B cell (primary cell): ENCODE measurements around the gene KRTAP29-1. TPM values are rescaled to one million over a fixed set of nuclear protein-coding genes. Genes with fewer than 3 reads are reported as not detected.

Source experiments
- ATAC-seq: fragments of 200-7000 bp; cut with Tn5 transposase; one replicate; pipeline ENCODE4 v1.10.0; 2021; ENCODE audit warnings: low read depth, mild to moderate bottlenecking, moderate number of reproducible peaks, moderate library complexity
- CTCF ChIA-PET: fragments of 350-600 bp; sonication (Branson Sonifier 250); formaldehyde crosslinking; loops from one replicate; lab custom pipeline; 2021; ENCODE audit warnings: antibody characterized with exemption, inconsistent platforms; lab: Charles Lee
- POLR2A ChIA-PET: fragments of 350-600 bp; sonication (Branson Sonifier 250); formaldehyde crosslinking; loops from one replicate; lab custom pipeline; 2021; ENCODE audit warnings: antibody characterized with exemption; lab: Charles Lee
- DNase-seq: peaks from one replicate; pipeline ENCODE4 v3.0.0; 2013
- H2AFZ ChIP-seq: 2 replicates; pipeline ENCODE4 v1.6.1; 2012; ENCODE audit warnings: mild to moderate bottlenecking, low read depth, low read length; ENCODE audit not compliant: insufficient read depth, poor library complexity, severe bottlenecking
- H3K27ac ChIP-seq, 2 donors: 1 replicate in 1 of 2; 2 replicates in 1 of 2; pipeline ENCODE4 v1.5.1; 2012 to 2013; ENCODE audit warnings: low read length in 2 of 2, mild to moderate bottlenecking in 2 of 2, moderate library complexity in 1 of 2
- H3K27me3 ChIP-seq, 4 experiments: fragments of 200-600 bp in 1 of 4; sonication (generic) in 1 of 4; replicated peaks in 1 of 4; 1 replicate in 2 of 4; 2 replicates in 2 of 4; pipeline versions ENCODE4 v1.6.1 to v1.7.0; 2013 to 2016; ENCODE audit warnings: low read length in 3 of 4, mild to moderate bottlenecking in 2 of 4, mixed read lengths in 1 of 4, moderate library complexity in 1 of 4; ENCODE audit not compliant: insufficient read depth in 4 of 4, control insufficient read depth in 3 of 4; ENCODE audit errors: control extremely low read depth in 1 of 4
- H3K36me3 ChIP-seq, 2 experiments: replicated peaks in 1 of 2; 1 replicate in 1 of 2; 2 replicates in 1 of 2; pipeline versions ENCODE4 v1.6.1 to v1.7.1; 2013; ENCODE audit warnings: low read length in 1 of 2; ENCODE audit not compliant: insufficient read depth in 2 of 2, control insufficient read depth in 1 of 2; ENCODE audit errors: control extremely low read depth in 1 of 2, extremely low read depth in 1 of 2
- H3K4me1 ChIP-seq, 2 donors: fragments of 200-600 bp in 1 of 2; sonication (generic) in 1 of 2; 1 replicate in 1 of 2; 2 replicates in 1 of 2; pipeline versions ENCODE4 v1.5.1 to v1.6.1; 2013 to 2017; ENCODE audit warnings: low read length in 2 of 2; ENCODE audit not compliant: control insufficient read depth in 2 of 2, insufficient read depth in 2 of 2
- H3K4me2 ChIP-seq: replicated peaks from 2 replicates; pipeline ENCODE3; 2012; ENCODE audit warnings: mild to moderate bottlenecking, low read depth, low read length; ENCODE audit not compliant: poor library complexity, severe bottlenecking
- H3K4me3 ChIP-seq, 5 experiments: fragments of 200-600 bp in 1 of 5; sonication (generic) in 1 of 5; 1 replicate in 3 of 5; 2 replicates in 2 of 5; pipeline versions ENCODE4 v1.5.1 to v1.7.0; 2011 to 2016; ENCODE audit warnings: low read length in 4 of 5, mild to moderate bottlenecking in 4 of 5, low read depth in 2 of 5, control low read depth in 1 of 5, moderate library complexity in 1 of 5; ENCODE audit not compliant: insufficient read depth in 1 of 5; ENCODE audit errors: control extremely low read depth in 1 of 5, extremely low read depth in 1 of 5
- H3K79me2 ChIP-seq: fragments of 200-600 bp; sonication (generic); one replicate; pipeline ENCODE4 v1.6.0; 2016; ENCODE audit warnings: low read length; ENCODE audit not compliant: control insufficient read depth, insufficient read depth
- H3K9ac ChIP-seq: fragments of 200-600 bp; sonication (generic); 2 replicates; pipeline ENCODE4 v1.6.1; 2017; ENCODE audit warnings: mild to moderate bottlenecking, low read length, moderate library complexity
- H3K9me3 ChIP-seq, 3 donors: one replicate each; pipeline versions ENCODE4 v1.6.1 to v1.7.1; 2013; ENCODE audit warnings: low read length in 2 of 3; ENCODE audit not compliant: control insufficient read depth in 2 of 3, insufficient read depth in 1 of 3; ENCODE audit errors: control extremely low read depth in 1 of 3
- H4K20me1 ChIP-seq: 2 replicates; pipeline ENCODE4 v1.6.0; 2012; ENCODE audit warnings: mild to moderate bottlenecking, low read length; ENCODE audit not compliant: insufficient read depth, control insufficient read depth, poor library complexity, severe bottlenecking
- H3K27ac Mint-ChIP-seq: one replicate; pipeline ENCODE4 v1.8.0; 2021; ENCODE audit warnings: mixed read lengths
- H3K27me3 Mint-ChIP-seq: one replicate; pipeline ENCODE4 v1.8.0; 2021; ENCODE audit warnings: mixed read lengths
- H3K4me1 Mint-ChIP-seq: one replicate; pipeline ENCODE4 v1.8.0; 2021; ENCODE audit warnings: mixed read lengths
- H3K4me3 Mint-ChIP-seq: one replicate; pipeline ENCODE4 v1.8.0; 2021; ENCODE audit warnings: mixed read lengths
- H3K9me3 Mint-ChIP-seq: one replicate; pipeline ENCODE4 v1.8.0; 2022; ENCODE audit warnings: mixed read lengths; ENCODE audit not compliant: insufficient read depth
- EZH2 ChIP-seq: IDR thresholded peaks from 2 replicates; pipeline ENCODE4 v1.6.1; 2012; ENCODE audit warnings: borderline replicate concordance, low read depth, mild to moderate bottlenecking, moderate library complexity, low read length; ENCODE audit not compliant: insufficient read depth, poor library complexity, severe bottlenecking
- WGBS: methylation state at CpG from one replicate; pipeline ENCODE4 v1.1.5; 2013; ENCODE audit warnings: missing lambda C conversion rate; ENCODE audit not compliant: insufficient coverage; 5-methylcytosine and 5-hydroxymethylcytosine counted together
- intact Hi-C: fragments of 100-400 bp; cut with micrococcal nuclease; formaldehyde crosslinking; loops from one replicate; pipeline ENCODE4 v1.10.0; 2022
- polyA plus RNA-seq: library from polyadenylated mRNA; depleted of rRNA; stranded (reverse); fragments of >200 nt; gene quantifications from 2 replicates; pipeline ENCODE4 v1.2.3, GENCODE V29; 2012
- total RNA-seq, 2 donors: library from RNA; stranded (reverse); fragments of 120-200 nt in 1 of 2; gene quantifications; 1 replicate in 1 of 2; 2 replicates in 1 of 2; pipeline versions ENCODE4 v1.2.3 to v1.2.4, GENCODE V29; 2013 to 2022
- TF ChIP-seq, protein P1 (sequence below): fragments of 200-600 bp; IDR thresholded peaks from one replicate; pipeline ENCODE4 v1.8.0; 2022; ENCODE audit warnings: antibody characterized with exemption, mild to moderate bottlenecking

KRTAP29-1 gene
- total and polyA plus RNA-seq, 2 donors (not counting 1 experiment from before 2014, with no cell fraction given), result 0.43 TPM; not detected in 1

DNA sequence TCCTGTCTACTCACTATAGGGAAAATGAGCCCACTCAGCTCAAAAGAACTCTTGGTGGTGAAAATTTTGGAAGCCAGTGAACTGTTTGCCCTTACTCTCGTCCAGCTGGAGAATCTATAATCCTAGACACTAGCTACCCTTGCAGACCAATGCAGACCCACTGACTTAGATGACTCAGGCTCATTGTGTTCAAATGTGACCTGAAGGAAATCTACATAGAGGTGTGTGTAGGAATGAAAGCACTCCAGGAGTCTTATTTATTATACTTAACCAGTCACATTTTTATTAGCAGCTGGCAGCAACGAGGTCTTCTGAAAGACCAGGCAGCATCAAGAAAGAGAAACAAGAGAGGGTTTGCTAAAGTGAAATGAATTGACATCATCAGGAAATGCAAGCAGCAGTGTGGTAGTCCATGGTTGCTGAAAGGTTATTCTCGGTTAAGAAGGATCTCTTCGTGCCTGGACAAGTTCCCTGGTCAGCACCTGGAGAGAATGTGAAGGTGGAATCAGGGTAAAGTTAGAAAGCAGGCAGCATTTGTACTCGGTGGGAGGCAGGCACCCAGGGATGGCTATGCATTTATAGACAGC lies 1.4 kb downstream of the KRTAP29-1 start:
- Histone ChIP-seq H3K4me2 (no peak overlapping the region), H3K27ac (no peak overlapping the region), H3K79me2 (no peaks in the 10 kb centered on the region), H3K9me3 (no peaks in the 10 kb centered on the region), H3K4me3 (no peak overlapping the region), H4K20me1 (no peaks in the 10 kb centered on the region), H3K36me3 (no peaks in the 10 kb centered on the region), H3K9ac (no peak overlapping the region), H3K27me3 (no peaks in the 10 kb centered on the region), H2AFZ (no peak overlapping the region), H3K4me1 (peaks cover 9 to 11% of the 10 kb centered on the region in 2 donors)
- Mint-ChIP-seq H3K4me3 (no peak overlapping the region), H3K9me3 (peaks cover 2% of the 10 kb centered on the region), H3K27me3 (peaks cover 10% of the 10 kb centered on the region), H3K27ac (no peak overlapping the region), H3K4me1 (peaks cover 11% of the 10 kb centered on the region)
- POLR2A ChIA-PET, result no interaction called here
- DNase-seq, result no peak
- TF ChIP-seq, protein P1, sequence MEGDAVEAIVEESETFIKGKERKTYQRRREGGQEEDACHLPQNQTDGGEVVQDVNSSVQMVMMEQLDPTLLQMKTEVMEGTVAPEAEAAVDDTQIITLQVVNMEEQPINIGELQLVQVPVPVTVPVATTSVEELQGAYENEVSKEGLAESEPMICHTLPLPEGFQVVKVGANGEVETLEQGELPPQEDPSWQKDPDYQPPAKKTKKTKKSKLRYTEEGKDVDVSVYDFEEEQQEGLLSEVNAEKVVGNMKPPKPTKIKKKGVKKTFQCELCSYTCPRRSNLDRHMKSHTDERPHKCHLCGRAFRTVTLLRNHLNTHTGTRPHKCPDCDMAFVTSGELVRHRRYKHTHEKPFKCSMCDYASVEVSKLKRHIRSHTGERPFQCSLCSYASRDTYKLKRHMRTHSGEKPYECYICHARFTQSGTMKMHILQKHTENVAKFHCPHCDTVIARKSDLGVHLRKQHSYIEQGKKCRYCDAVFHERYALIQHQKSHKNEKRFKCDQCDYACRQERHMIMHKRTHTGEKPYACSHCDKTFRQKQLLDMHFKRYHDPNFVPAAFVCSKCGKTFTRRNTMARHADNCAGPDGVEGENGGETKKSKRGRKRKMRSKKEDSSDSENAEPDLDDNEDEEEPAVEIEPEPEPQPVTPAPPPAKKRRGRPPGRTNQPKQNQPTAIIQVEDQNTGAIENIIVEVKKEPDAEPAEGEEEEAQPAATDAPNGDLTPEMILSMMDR, result no peak
- no peak for TF ChIP-seq EZH2
- intact Hi-C loops, result no loop called here
- no peak for ATAC-seq
- CTCF ChIA-PET, result no interaction called here
- 62% methylated on average over 4 of the region's 5 CpGs for WGBS

DNA sequence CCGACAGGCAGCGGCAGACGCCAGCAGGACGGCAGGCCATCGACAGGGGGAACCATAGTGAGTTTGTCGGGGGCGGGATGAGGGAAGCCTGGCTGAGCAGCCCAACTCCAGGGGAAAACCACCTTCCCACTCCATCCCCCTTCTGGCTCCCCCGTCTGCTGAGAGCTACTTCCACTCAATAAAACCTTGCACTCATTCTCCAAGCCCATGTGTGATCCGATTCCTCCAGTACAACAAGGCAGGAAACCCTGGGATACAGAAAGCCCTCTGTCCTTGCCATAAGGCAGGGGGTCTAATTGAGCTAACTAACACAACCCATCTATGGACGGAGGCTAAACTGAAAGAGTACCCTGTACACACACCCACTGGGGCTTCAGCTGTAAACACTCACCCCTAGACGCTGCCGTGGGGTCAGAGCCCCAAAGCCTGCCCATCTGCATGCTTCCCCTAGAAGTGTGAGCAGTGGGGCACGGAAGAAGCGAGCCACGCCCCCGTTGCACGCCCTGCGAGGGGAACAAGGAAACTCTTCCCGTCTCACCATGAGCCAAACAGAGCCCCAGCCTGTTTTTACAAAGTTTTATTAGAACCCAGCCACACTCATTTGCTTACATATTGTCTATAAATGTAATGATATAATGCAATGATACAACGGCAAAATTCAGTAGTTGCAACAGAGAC lies 4.1 kb downstream of the KRTAP29-1 start:
- Histone ChIP-seq H3K36me3 (no peaks in the 10 kb centered on the region), H2AFZ (no peak overlapping the region), H3K4me1 (peaks cover 7 to 8% of the 10 kb centered on the region in 2 donors), H4K20me1 (no peaks in the 10 kb centered on the region), H3K79me2 (no peaks in the 10 kb centered on the region), H3K9ac (no peak overlapping the region), H3K9me3 (no peaks in the 10 kb centered on the region), H3K27me3 (no peaks in the 10 kb centered on the region), H3K27ac (no peak overlapping the region), H3K4me2 (no peak overlapping the region), H3K4me3 (no peak overlapping the region)
- no peak for TF ChIP-seq EZH2
- TF ChIP-seq, protein P1, result no peak
- ChIA-PET POLR2A (no interaction called here), CTCF (interaction anchor here (0.7 to 0.9 kb wide), 2 partner anchors 24 to 876 kb away, joined by 3 to 4 read pairs; no protein-coding TSS in a partner anchor)
- WGBS, result 93% methylated on average over 12 of the region's 20 CpGs
- intact Hi-C loops, result no loop called here
- Mint-ChIP-seq H3K4me1 (peaks cover 3% of the 10 kb centered on the region), H3K9me3 (peaks cover 2% of the 10 kb centered on the region), H3K27ac (no peak overlapping the region), H3K4me3 (no peak overlapping the region), H3K27me3 (peaks cover 14% of the 10 kb centered on the region)
- ATAC-seq, result no peak
- no peak for DNase-seq
